ENCODE results near the gene WDR90. TPM values are rescaled to one million over a fixed set of nuclear protein-coding genes. Genes with fewer than 3 reads are reported as not detected.
A peak's percentile ranks its signal among the peaks of the same experiment; 100 is the strongest.

Gene WDR90
- total and polyA plus RNA-seq, 10 of the 15 experiments (the other 5 are each of a cell fraction or from before 2014, with no cell fraction given): 2.0 to 65.0 (median 16.7) TPM

DNA sequence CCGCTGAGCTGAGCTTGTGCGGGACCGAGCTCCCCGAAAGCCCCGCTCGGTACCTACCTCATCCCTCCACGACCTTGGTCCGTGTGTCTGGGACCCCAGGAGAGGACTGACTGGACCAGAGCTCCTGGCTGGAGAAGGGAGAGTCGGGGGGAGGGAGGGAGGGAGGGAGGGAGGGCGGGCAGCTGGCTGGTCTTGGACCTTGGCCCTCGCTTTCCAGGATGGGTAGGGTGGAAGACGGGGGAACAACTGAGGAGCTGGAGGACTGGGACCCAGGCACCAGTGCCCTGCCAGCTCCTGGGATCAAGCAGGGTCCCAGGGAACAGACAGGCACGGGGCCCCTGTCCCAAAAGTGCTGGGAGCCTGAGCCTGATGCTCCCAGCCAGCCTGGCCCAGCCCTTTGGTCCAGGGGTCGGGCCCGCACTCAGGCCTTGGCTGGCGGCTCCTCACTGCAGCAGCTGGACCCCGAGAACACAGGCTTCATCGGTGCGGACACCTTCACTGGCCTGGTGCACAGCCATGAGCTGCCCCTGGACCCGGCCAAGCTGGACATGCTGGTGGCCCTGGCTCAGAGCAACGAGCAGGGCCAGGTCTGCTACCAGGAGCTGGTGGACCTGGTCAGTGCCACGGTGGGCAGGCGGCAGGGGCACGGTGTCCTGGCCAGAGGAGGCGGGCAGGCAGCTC lies 26.9 kb downstream of the WDR90 start:
- POLR2A ChIA-PET: no interaction called here
- RAD21 ChIA-PET (ENCODE audit: unreplicated experiment): interaction anchor here (0.8 kb wide), 1 partner anchor 40 kb away, joined by 3 read pairs; the partner anchor contains the start of gene METTL26
- H3K9ac ChIP-seq (ENCODE audit: control insufficient read depth, insufficient read depth, low read length): no peak overlapping the region
- H3K79me2 ChIP-seq (ENCODE audit: control insufficient read depth, insufficient read depth, low read length): peaks cover 7% of the 10 kb centered on the region
- H3K4me3 ChIP-seq: no peak overlapping the region
- intact Hi-C loops (cut with micrococcal nuclease; ENCODE audit: unreplicated experiment): no loop called here
- WGBS (ENCODE audit: insufficient coverage, insufficient replicate concordance, low lambda C conversion rate, missing lambda C conversion rate): 61% methylated on average over 19 of the region's 25 CpGs
- no peaks in the 10 kb centered on the region for H3K27me3 ChIP-seq (replicated peaks in 1 of 2; ENCODE audit: control insufficient read depth in 2 of 2, insufficient read depth in 2 of 2, low read length in 1 of 2)
- DNase-seq (ENCODE audit: low read depth, low spot score) (no peak), FAIRE-seq (no peak), ATAC-seq (no peak)
- no peaks in the 10 kb centered on the region for H3K9me3 ChIP-seq (replicated peaks; ENCODE audit: control insufficient read depth, insufficient read depth, low read length)
- CTCF ChIA-PET: interaction anchor here (0.7 kb wide), 1 partner anchor 535 kb away, joined by 3 read pairs; no protein-coding TSS in a partner anchor
- in situ Hi-C loops (cut with MboI): no loop called here
- H3K4me1 ChIP-seq (ENCODE audit: control insufficient read depth, insufficient read depth, low read length): no peaks in the 10 kb centered on the region
- no TSS peak for BruUV-seq (replicated peaks)
- no peaks in the 10 kb centered on the region; the same call in 1 of the 2 replicates for H4K20me1 ChIP-seq (ENCODE audit: control insufficient read depth, insufficient read depth)
- peaks cover 0 to 11% of the 10 kb centered on the region in 2 experiments; a peak in 2 of 4 replicates for H3K36me3 ChIP-seq (ENCODE audit: control insufficient read depth in 2 of 2, insufficient read depth in 2 of 2, low read length in 1 of 2)
- no peak overlapping the region for H2AFZ ChIP-seq (ENCODE audit: control insufficient read depth, low read depth, low read length)
- H3K4me2 ChIP-seq (ENCODE audit: control insufficient read depth, insufficient read depth): no peak overlapping the region
- H3K27ac ChIP-seq (ENCODE audit: control insufficient read depth, insufficient read depth): no peak overlapping the region
- TF ChIP-seq POLR2A (IDR thresholded peaks at IDR 0.05; ENCODE audit: low read depth, low read length): peak; percentile 16; the same call in 1 of the 2 replicates
- no peak for TF ChIP-seq IKZF1 (conservative IDR thresholded peaks at IDR 0.05)
- SMC1A ChIA-PET (ENCODE audit: uncharacterized antibody, unreplicated experiment): no interaction called here

DNA sequence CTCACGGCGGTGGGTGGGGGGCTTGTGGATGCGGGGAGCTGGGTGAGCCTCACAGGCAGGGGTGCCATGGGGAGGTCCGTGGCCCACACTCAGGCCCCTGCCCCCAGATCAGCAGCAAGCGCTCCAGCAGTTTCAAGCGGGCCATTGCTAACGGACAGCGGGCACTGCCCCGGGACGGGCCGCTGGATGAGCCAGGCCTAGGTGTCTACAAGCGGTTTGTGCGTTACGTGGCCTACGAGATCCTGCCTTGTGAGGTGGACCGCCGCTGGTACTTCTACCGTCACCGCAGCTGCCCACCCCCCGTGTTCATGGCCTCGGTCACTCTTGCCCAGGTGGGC lies 27.4 kb downstream of the WDR90 start:
- ChIA-PET CTCF (interaction anchor here (0.7 kb wide), 1 partner anchor 535 kb away, joined by 3 read pairs; no protein-coding TSS in a partner anchor), RAD21 (ENCODE audit: unreplicated experiment) (no interaction called here), POLR2A (no interaction called here), SMC1A (ENCODE audit: uncharacterized antibody, unreplicated experiment) (no interaction called here)
- H3K9me3 ChIP-seq (replicated peaks; ENCODE audit: control insufficient read depth, insufficient read depth, low read length): no peaks in the 10 kb centered on the region
- WGBS (ENCODE audit: insufficient coverage, insufficient replicate concordance, low lambda C conversion rate, missing lambda C conversion rate): 92% methylated on average over 20 of the region's 21 CpGs
- no peak overlapping the region for H3K4me2 ChIP-seq (ENCODE audit: control insufficient read depth, insufficient read depth)
- H3K79me2 ChIP-seq (ENCODE audit: control insufficient read depth, insufficient read depth, low read length): peaks cover 12% of the 10 kb centered on the region
- FAIRE-seq (no peak), ATAC-seq (no peak), DNase-seq (ENCODE audit: low read depth, low spot score) (no peak)
- no peak overlapping the region for H3K4me3 ChIP-seq
- intact Hi-C loops (cut with micrococcal nuclease; ENCODE audit: unreplicated experiment) (no loop called here), in situ Hi-C loops (cut with MboI) (no loop called here)
- H4K20me1 ChIP-seq (ENCODE audit: control insufficient read depth, insufficient read depth): peaks cover 5% of the 10 kb centered on the region; the same call in 1 of the 2 replicates
- no peak overlapping the region for H2AFZ ChIP-seq (ENCODE audit: control insufficient read depth, low read depth, low read length)
- peaks cover 0 to 6% of the 10 kb centered on the region in 2 experiments; a peak in 2 of 4 replicates for H3K36me3 ChIP-seq (ENCODE audit: control insufficient read depth in 2 of 2, insufficient read depth in 2 of 2, low read length in 1 of 2)
- H3K27me3 ChIP-seq (replicated peaks in 1 of 2; ENCODE audit: control insufficient read depth in 2 of 2, insufficient read depth in 2 of 2, low read length in 1 of 2): no peaks in the 10 kb centered on the region
- H3K9ac ChIP-seq (ENCODE audit: control insufficient read depth, insufficient read depth, low read length): no peak overlapping the region
- H3K4me1 ChIP-seq (ENCODE audit: control insufficient read depth, insufficient read depth, low read length): peaks cover 3% of the 10 kb centered on the region
- no TSS peak for BruUV-seq (replicated peaks)
- H3K27ac ChIP-seq (ENCODE audit: control insufficient read depth, insufficient read depth): no peak overlapping the region
- TF ChIP-seq RCOR1 (conservative IDR thresholded peaks at IDR 0.05; ENCODE audit: low read depth, low read length): no peak
- TF ChIP-seq, protein P1, sequence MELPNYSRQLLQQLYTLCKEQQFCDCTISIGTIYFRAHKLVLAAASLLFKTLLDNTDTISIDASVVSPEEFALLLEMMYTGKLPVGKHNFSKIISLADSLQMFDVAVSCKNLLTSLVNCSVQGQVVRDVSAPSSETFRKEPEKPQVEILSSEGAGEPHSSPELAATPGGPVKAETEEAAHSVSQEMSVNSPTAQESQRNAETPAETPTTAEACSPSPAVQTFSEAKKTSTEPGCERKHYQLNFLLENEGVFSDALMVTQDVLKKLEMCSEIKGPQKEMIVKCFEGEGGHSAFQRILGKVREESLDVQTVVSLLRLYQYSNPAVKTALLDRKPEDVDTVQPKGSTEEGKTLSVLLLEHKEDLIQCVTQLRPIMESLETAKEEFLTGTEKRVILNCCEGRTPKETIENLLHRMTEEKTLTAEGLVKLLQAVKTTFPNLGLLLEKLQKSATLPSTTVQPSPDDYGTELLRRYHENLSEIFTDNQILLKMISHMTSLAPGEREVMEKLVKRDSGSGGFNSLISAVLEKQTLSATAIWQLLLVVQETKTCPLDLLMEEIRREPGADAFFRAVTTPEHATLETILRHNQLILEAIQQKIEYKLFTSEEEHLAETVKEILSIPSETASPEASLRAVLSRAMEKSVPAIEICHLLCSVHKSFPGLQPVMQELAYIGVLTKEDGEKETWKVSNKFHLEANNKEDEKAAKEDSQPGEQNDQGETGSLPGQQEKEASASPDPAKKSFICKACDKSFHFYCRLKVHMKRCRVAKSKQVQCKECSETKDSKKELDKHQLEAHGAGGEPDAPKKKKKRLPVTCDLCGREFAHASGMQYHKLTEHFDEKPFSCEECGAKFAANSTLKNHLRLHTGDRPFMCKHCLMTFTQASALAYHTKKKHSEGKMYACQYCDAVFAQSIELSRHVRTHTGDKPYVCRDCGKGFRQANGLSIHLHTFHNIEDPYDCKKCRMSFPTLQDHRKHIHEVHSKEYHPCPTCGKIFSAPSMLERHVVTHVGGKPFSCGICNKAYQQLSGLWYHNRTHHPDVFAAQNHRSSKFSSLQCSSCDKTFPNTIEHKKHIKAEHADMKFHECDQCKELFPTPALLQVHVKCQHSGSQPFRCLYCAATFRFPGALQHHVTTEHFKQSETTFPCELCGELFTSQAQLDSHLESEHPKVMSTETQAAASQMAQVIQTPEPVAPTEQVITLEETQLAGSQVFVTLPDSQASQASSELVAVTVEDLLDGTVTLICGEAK (IDR thresholded peaks at IDR 0.05; ENCODE audit: borderline replicate concordance): no peak
- TF ChIP-seq LARP7 (IDR thresholded peaks at IDR 0.05): no peak
- TF ChIP-seq SMAD5 (IDR thresholded peaks at IDR 0.05; ENCODE audit: low read depth): no peak
- TF ChIP-seq, protein P2, sequence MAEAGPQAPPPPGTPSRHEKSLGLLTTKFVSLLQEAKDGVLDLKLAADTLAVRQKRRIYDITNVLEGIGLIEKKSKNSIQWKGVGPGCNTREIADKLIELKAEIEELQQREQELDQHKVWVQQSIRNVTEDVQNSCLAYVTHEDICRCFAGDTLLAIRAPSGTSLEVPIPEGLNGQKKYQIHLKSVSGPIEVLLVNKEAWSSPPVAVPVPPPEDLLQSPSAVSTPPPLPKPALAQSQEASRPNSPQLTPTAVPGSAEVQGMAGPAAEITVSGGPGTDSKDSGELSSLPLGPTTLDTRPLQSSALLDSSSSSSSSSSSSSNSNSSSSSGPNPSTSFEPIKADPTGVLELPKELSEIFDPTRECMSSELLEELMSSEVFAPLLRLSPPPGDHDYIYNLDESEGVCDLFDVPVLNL (IDR thresholded peaks at IDR 0.05; ENCODE audit: low read depth, low read length): no peak
